HepG2 (cell line): ENCODE data around the gene SEMA3B. TPM values are rescaled to one million over a fixed set of nuclear protein-coding genes. Genes with fewer than 3 reads are reported as not detected.

Experiments
- AKAP8 ChIP-seq: sonication (generic); formaldehyde crosslinking; IDR thresholded peaks from 2 replicates; pipeline ENCODE4 v1.5.1; 2020; ENCODE audit warnings: mild to moderate bottlenecking, missing genetic modification reagents
- GABPB1 ChIP-seq: IDR thresholded peaks from 2 replicates; pipeline ENCODE4 v1.6.1; 2016; ENCODE audit warnings: mild to moderate bottlenecking, missing genetic modification reagents, moderate library complexity, missing compliant biosample characterization
- JUN ChIP-seq: sonication (generic); formaldehyde crosslinking; IDR thresholded peaks from 2 replicates; pipeline ENCODE4 v1.4.0; 2020; ENCODE audit warnings: mild to moderate bottlenecking, missing genetic modification reagents
- NONO ChIP-seq, 2 experiments: fragments of 450-650 bp in 1 of 2; sonication (generic) in 1 of 2; formaldehyde crosslinking in 1 of 2; IDR thresholded peaks in 1 of 2; conservative IDR thresholded peaks in 1 of 2; 2 replicates each; pipeline versions ENCODE4 v1.6.1 to v1.8.0; 2017 to 2022; ENCODE audit warnings: mild to moderate bottlenecking in 1 of 2, missing genetic modification reagents in 1 of 2, moderate library complexity in 1 of 2
- TBX3 ChIP-seq: fragments of 450-650 bp; IDR thresholded peaks from 2 replicates; pipeline ENCODE4 v1.6.1; 2017; ENCODE audit warnings: antibody characterized with exemption, mild to moderate bottlenecking, inconsistent platforms, borderline replicate concordance
- ZFP36 ChIP-seq: fragments of 150-350 bp; IDR thresholded peaks from 2 replicates; pipeline ENCODE4 v1.6.1; 2018; ENCODE audit warnings: borderline replicate concordance, low read length, low read depth; ENCODE audit not compliant: partially characterized antibody
- ZMYM3 ChIP-seq: sonication (generic); formaldehyde crosslinking; IDR thresholded peaks from 2 replicates; pipeline ENCODE4 v1.5.1; 2020; ENCODE audit warnings: mild to moderate bottlenecking, missing genetic modification reagents
- ZNF282 ChIP-seq: fragments of 450-650 bp; IDR thresholded peaks from 2 replicates; pipeline ENCODE4 v1.6.1; 2018; ENCODE audit not compliant: partially characterized antibody
- ZNF724P ChIP-seq: sonication (generic); formaldehyde crosslinking; IDR thresholded peaks from 2 replicates; pipeline ENCODE4 v1.8.0; 2022; ENCODE audit warnings: missing genetic modification reagents, borderline replicate concordance
- ZNF780A ChIP-seq: sonication (generic); formaldehyde crosslinking; IDR thresholded peaks from 2 replicates; pipeline ENCODE4 v1.8.0; 2022; ENCODE audit warnings: mild to moderate bottlenecking, missing genetic modification reagents, moderate library complexity
- polyA plus RNA-seq, 8 experiments: library from polyadenylated mRNA; depleted of rRNA in 3 of 8; stranded (reverse) in 7 of 8; unstranded in 1 of 8; fragments of >200 nt; fragmentation: Illumina TruSeq in 4 of 8; extraction: Trizol in 4 of 8; gene quantifications; 2 replicates each; pipeline versions ENCODE4 v1.2.1 to v1.2.3, GENCODE V29; 2011 to 2016; ENCODE audit warnings: low read depth in 4 of 8, missing spikeins in 1 of 8, mixed read lengths in 1 of 8; ENCODE audit not compliant: insufficient read depth in 1 of 8
- total RNA-seq, 5 experiments: library from RNA; depleted of rRNA; stranded (reverse); fragments of >200 nt; fragmentation: Illumina TruSeq; extraction: Trizol; gene quantifications; 2 replicates each; pipeline ENCODE4 v1.2.3, GENCODE V29; 2016; ENCODE audit warnings: low read depth in 1 of 5
- TF ChIP-seq, protein P1 (sequence below): sonication (generic); formaldehyde crosslinking; IDR thresholded peaks from 2 replicates; pipeline ENCODE4 v1.8.1; 2022; ENCODE audit warnings: mild to moderate bottlenecking, missing genetic modification reagents
- TF ChIP-seq, protein P2 (sequence below): sonication (generic); formaldehyde crosslinking; conservative IDR thresholded peaks from 2 replicates; pipeline ENCODE4 v1.8.0; 2022; ENCODE audit warnings: low read depth, missing genetic modification reagents
- TF ChIP-seq, protein P3 (sequence below): sonication (generic); formaldehyde crosslinking; IDR thresholded peaks from 2 replicates; pipeline ENCODE4 v1.5.1; 2020; ENCODE audit warnings: mild to moderate bottlenecking, missing genetic modification reagents, moderate library complexity
- TF ChIP-seq, protein P4 (sequence below): sonication (generic); IDR thresholded peaks from 2 replicates; pipeline ENCODE4 v1.6.1; 2016; ENCODE audit warnings: low read depth, borderline replicate concordance
- TF ChIP-seq, protein P5 (sequence below): sonication (generic); formaldehyde crosslinking; IDR thresholded peaks from 2 replicates; pipeline ENCODE4 v1.4.0; 2020; ENCODE audit warnings: missing genetic modification reagents, borderline replicate concordance
- TF ChIP-seq, protein P6 (sequence below): sonication (generic); formaldehyde crosslinking; IDR thresholded peaks from 2 replicates; pipeline ENCODE4 v1.5.0; 2020; ENCODE audit warnings: missing genetic modification reagents, mild to moderate bottlenecking, borderline replicate concordance

Gene SEMA3B
- total and polyA plus RNA-seq, 2 of the 13 experiments (the other 11 are each of a cell fraction or from before 2014, with no cell fraction given): 93.2 to 158 TPM

DNA sequence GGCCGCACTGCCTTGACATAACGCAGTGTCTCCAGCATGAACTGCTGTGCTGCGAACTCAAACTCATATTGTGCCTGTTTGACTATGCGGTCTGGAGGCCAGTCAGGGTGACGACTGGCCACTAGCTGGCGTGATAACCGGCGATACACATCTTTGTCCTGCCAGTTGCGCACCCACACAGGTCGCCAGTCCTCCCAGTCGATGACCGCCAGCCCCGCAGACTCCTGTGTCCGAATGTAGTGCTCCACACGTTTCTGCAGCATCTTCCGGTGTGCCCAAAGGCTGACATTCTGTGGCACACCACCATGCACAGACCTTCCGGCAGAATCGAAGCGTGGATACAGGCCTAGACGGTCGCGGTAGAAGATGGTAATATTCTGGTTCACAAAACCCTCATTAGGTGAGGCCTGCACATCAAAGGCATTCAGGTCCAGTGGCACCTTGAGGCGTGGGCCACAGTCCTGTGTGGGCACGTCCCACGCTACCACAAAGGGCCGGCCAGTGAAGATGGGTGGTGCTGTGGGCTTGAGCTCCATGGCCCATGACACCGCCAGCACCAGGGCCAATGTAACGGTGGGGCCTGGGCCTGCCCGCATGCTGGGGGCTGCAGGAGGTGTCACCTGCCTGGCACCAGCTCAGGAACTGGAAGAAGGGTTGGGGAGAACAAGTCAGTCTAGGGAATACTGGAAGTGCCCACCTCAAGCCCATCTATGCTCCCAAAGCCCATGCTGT lies 51.1 kb downstream of the SEMA3B start (continued):
- TF ChIP-seq JUN (no peak), AKAP8 (CRISPR knock-in tag) (no peak; the same call in none of the 2 replicates), GABPB1 (no peak), ZFP36 (no peak), NONO (IDR thresholded peaks at IDR 0.05) (no peak), NONO (CRISPR knock-in tag; conservative IDR thresholded peaks at IDR 0.05) (no peak; the same call in 1 of the 2 replicates), ZMYM3 (CRISPR knock-in tag) (no peak), ZNF724P (CRISPR knock-in tag) (no peak), ZNF780A (CRISPR knock-in tag) (no peak), TBX3 (no peak), ZNF282 (no peak)
- TF ChIP-seq, protein P1, sequence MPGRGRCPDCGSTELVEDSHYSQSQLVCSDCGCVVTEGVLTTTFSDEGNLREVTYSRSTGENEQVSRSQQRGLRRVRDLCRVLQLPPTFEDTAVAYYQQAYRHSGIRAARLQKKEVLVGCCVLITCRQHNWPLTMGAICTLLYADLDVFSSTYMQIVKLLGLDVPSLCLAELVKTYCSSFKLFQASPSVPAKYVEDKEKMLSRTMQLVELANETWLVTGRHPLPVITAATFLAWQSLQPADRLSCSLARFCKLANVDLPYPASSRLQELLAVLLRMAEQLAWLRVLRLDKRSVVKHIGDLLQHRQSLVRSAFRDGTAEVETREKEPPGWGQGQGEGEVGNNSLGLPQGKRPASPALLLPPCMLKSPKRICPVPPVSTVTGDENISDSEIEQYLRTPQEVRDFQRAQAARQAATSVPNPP (CRISPR knock-in tag): no peak
- TF ChIP-seq, protein P2, sequence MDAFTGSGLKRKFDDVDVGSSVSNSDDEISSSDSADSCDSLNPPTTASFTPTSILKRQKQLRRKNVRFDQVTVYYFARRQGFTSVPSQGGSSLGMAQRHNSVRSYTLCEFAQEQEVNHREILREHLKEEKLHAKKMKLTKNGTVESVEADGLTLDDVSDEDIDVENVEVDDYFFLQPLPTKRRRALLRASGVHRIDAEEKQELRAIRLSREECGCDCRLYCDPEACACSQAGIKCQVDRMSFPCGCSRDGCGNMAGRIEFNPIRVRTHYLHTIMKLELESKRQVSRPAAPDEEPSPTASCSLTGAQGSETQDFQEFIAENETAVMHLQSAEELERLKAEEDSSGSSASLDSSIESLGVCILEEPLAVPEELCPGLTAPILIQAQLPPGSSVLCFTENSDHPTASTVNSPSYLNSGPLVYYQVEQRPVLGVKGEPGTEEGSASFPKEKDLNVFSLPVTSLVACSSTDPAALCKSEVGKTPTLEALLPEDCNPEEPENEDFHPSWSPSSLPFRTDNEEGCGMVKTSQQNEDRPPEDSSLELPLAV (CRISPR knock-in tag): no peak
- TF ChIP-seq, protein P3, sequence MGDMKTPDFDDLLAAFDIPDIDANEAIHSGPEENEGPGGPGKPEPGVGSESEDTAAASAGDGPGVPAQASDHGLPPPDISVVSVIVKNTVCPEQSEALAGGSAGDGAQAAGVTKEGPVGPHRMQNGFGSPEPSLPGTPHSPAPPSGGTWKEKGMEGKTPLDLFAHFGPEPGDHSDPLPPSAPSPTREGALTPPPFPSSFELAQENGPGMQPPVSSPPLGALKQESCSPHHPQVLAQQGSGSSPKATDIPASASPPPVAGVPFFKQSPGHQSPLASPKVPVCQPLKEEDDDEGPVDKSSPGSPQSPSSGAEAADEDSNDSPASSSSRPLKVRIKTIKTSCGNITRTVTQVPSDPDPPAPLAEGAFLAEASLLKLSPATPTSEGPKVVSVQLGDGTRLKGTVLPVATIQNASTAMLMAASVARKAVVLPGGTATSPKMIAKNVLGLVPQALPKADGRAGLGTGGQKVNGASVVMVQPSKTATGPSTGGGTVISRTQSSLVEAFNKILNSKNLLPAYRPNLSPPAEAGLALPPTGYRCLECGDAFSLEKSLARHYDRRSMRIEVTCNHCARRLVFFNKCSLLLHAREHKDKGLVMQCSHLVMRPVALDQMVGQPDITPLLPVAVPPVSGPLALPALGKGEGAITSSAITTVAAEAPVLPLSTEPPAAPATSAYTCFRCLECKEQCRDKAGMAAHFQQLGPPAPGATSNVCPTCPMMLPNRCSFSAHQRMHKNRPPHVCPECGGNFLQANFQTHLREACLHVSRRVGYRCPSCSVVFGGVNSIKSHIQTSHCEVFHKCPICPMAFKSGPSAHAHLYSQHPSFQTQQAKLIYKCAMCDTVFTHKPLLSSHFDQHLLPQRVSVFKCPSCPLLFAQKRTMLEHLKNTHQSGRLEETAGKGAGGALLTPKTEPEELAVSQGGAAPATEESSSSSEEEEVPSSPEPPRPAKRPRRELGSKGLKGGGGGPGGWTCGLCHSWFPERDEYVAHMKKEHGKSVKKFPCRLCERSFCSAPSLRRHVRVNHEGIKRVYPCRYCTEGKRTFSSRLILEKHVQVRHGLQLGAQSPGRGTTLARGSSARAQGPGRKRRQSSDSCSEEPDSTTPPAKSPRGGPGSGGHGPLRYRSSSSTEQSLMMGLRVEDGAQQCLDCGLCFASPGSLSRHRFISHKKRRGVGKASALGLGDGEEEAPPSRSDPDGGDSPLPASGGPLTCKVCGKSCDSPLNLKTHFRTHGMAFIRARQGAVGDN (CRISPR knock-in tag): peak; percentile 57
- TF ChIP-seq, protein P4, sequence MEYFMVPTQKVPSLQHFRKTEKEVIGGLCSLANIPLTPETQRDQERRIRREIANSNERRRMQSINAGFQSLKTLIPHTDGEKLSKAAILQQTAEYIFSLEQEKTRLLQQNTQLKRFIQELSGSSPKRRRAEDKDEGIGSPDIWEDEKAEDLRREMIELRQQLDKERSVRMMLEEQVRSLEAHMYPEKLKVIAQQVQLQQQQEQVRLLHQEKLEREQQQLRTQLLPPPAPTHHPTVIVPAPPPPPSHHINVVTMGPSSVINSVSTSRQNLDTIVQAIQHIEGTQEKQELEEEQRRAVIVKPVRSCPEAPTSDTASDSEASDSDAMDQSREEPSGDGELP: no peak
- TF ChIP-seq, protein P5, sequence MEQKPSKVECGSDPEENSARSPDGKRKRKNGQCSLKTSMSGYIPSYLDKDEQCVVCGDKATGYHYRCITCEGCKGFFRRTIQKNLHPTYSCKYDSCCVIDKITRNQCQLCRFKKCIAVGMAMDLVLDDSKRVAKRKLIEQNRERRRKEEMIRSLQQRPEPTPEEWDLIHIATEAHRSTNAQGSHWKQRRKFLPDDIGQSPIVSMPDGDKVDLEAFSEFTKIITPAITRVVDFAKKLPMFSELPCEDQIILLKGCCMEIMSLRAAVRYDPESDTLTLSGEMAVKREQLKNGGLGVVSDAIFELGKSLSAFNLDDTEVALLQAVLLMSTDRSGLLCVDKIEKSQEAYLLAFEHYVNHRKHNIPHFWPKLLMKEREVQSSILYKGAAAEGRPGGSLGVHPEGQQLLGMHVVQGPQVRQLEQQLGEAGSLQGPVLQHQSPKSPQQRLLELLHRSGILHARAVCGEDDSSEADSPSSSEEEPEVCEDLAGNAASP (CRISPR knock-in tag): no peak
- TF ChIP-seq, protein P6, sequence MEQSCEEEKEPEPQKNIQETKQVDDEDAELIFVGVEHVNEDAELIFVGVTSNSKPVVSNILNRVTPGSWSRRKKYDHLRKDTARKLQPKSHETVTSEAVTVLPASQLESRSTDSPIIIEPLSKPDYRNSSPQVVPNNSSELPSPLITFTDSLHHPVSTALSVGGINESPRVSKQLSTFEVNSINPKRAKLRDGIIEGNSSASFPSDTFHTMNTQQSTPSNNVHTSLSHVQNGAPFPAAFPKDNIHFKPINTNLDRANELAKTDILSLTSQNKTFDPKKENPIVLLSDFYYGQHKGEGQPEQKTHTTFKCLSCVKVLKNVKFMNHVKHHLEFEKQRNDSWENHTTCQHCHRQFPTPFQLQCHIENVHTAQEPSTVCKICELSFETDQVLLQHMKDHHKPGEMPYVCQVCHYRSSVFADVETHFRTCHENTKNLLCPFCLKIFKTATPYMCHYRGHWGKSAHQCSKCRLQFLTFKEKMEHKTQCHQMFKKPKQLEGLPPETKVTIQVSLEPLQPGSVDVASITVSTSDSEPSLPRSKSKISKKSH (CRISPR knock-in tag): 0 out of 2 replicates have a peak, but pooled peaks have one; percentile 40
